Mesothelial cell of epicardium (in vitro differentiated cells): Measurements from ENCODE around the gene LMO4. TPM values are rescaled to one million over a fixed set of nuclear protein-coding genes. Genes with fewer than 3 reads are reported as not detected.

Source experiments
- DNase-seq, 2 experiments: peaks; one replicate each; pipeline ENCODE4 v3.0.0; 2021; ENCODE audit warnings: low spot score in 2 of 2; ENCODE audit not compliant: unreplicated experiment in 2 of 2
- H3K27ac Mint-ChIP-seq: 2 replicates; pipeline ENCODE4 v1.8.0; 2021; ENCODE audit warnings: mixed read lengths
- H3K27me3 Mint-ChIP-seq: 2 replicates; pipeline ENCODE4 v1.8.0; 2021; ENCODE audit warnings: low read depth, mixed read lengths
- H3K36me3 Mint-ChIP-seq: 2 replicates; pipeline ENCODE4 v1.8.0; 2021; ENCODE audit warnings: mixed read lengths
- H3K4me1 Mint-ChIP-seq: 2 replicates; pipeline ENCODE4 v1.8.0; 2021; ENCODE audit warnings: mixed read lengths
- H3K4me3 Mint-ChIP-seq: 2 replicates; pipeline ENCODE4 v1.8.0; 2021; ENCODE audit warnings: mild to moderate bottlenecking, moderate library complexity, mixed read lengths
- H3K9me3 Mint-ChIP-seq: 2 replicates; pipeline ENCODE4 v1.8.0; 2021; ENCODE audit warnings: mixed read lengths
- total RNA-seq: library from RNA; stranded (reverse); gene quantifications from 3 replicates; pipeline ENCODE4 v1.2.1, GENCODE V29; 2021
- TF ChIP-seq, protein P1 (sequence below): fragments of 200-600 bp; sonication (generic); IDR thresholded peaks from one replicate; pipeline ENCODE4 v1.5.0; 2021; ENCODE audit warnings: antibody characterized with exemption; ENCODE audit not compliant: unreplicated experiment

Gene LMO4
- total RNA-seq, 1 donor from 2014 or later, result 93.0 TPM

DNA sequence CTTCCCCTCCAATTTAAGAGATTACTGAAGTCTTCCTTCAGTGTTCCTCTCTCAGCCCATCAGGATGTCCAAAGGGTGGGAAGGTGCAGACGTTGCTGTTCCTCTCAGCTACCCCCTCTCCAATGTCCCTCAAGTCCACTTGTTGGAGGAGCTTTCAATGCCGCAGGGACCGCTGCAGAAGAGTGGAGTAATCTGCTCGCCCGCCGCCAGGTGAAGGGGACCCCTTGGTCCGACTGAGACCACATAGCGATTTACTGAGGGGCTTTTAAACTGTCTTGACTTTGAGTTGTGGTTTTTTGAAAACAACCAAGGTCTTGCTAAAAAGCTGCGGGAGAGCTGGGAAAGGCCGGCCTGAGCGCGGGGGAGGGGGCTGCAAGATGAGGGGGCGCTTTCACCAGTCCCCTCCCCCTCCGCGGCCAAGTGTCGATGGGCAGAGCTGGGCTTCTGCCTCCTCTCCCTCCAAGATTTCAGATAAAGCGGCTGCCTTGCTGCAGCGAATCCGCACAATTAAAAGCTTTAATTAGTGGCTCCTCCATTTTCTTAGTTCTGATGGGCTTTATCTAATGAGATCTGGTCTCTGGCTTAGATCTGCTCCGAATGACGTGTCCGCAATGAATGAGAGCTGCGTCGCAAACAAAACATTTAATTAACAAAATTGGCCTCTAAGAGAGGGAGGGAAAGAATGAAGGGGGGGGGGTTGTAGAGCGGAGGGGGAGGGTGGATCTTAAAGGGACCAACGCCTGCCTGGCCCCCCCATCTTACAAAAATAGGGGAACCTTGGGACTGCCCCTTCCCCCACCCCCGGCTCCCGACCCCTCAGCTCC lies 5.9 kb downstream of the LMO4 start:
- peaks cover 66% of the 10 kb centered on the region for H3K4me1 Mint-ChIP-seq
- H3K27ac Mint-ChIP-seq, result peak overlapping the region; percentile 77
- H3K36me3 Mint-ChIP-seq, result peaks cover 13% of the 10 kb centered on the region
- no peaks in the 10 kb centered on the region for H3K9me3 Mint-ChIP-seq
- peak in 1 of 2 experiments; percentile 42 for DNase-seq
- no peaks in the 10 kb centered on the region for H3K27me3 Mint-ChIP-seq
- TF ChIP-seq, protein P1, sequence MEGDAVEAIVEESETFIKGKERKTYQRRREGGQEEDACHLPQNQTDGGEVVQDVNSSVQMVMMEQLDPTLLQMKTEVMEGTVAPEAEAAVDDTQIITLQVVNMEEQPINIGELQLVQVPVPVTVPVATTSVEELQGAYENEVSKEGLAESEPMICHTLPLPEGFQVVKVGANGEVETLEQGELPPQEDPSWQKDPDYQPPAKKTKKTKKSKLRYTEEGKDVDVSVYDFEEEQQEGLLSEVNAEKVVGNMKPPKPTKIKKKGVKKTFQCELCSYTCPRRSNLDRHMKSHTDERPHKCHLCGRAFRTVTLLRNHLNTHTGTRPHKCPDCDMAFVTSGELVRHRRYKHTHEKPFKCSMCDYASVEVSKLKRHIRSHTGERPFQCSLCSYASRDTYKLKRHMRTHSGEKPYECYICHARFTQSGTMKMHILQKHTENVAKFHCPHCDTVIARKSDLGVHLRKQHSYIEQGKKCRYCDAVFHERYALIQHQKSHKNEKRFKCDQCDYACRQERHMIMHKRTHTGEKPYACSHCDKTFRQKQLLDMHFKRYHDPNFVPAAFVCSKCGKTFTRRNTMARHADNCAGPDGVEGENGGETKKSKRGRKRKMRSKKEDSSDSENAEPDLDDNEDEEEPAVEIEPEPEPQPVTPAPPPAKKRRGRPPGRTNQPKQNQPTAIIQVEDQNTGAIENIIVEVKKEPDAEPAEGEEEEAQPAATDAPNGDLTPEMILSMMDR, result peak; percentile 8
- peak overlapping the region; percentile 84 for H3K4me3 Mint-ChIP-seq

DNA sequence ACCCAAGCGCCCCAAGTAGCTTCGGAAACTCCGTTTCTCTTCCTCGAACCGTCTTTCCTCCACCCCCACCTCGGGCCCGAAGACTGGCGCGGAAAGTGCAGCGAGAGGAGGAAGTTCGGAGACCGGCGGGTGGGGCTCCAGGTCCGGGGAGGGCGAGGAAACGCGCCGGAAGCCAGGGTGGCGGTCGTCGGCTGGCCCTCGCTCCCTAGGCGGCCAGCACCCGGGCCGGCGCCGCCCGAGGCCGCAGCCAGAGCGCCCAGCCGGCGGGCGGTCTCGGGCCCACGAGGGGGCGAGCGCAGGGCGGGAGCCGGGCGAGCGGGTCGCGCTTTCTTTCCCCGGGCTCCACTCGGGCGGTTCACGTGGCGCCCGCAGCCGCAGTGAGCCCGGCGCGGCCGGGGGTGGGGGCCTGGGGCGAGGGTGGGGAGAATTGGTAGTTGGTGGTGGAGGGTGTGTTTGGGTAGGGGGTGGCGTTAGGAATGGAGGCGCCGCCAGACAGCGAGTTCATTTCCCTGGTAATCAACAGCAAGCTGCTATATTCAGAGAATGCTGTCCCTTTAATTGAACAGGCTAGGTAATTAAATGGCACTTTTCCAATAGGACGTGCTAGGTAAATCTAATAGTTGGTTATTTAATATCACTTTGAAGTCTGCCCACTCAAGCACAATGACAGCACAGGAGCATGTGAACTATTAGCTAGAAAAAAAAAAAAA lies 6.7 kb downstream of the LMO4 start:
- TF ChIP-seq, protein P1, result peak; percentile 26
- Mint-ChIP-seq H3K4me3 (peak overlapping the region; percentile 84), H3K36me3 (peaks cover 21% of the 10 kb centered on the region), H3K27me3 (no peaks in the 10 kb centered on the region), H3K27ac (no peak overlapping the region), H3K9me3 (no peaks in the 10 kb centered on the region), H3K4me1 (peaks cover 68% of the 10 kb centered on the region)
- peak in 1 of 2 experiments; percentile 66 for DNase-seq

DNA sequence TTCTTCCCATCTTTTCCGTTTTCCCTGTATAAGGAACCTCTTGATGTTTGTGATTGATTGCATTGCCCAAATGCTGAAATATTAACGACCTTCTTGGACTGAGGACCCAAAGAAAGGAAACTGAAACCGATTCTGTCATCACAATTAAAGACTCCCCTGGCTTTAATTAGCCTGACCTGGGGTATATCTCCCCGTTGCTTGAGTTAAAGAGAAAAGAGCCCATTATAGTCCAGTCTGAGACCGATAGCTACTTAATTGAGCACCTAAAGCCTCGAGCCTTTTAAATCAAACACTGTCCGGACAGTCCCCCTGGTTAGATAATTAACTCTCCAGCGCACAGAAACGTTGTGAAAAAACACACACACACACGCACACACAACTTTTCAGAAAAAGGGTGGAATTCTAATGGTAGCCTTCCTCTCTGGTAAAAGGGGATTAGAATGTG lies 8.0 kb downstream of the LMO4 start:
- Mint-ChIP-seq H3K36me3 (peaks cover 32% of the 10 kb centered on the region), H3K4me1 (peaks cover 71% of the 10 kb centered on the region), H3K27ac (no peak overlapping the region), H3K9me3 (no peaks in the 10 kb centered on the region), H3K4me3 (peak overlapping the region; percentile 69), H3K27me3 (no peaks in the 10 kb centered on the region)
- no peak for DNase-seq
- TF ChIP-seq, protein P1, result no peak

DNA sequence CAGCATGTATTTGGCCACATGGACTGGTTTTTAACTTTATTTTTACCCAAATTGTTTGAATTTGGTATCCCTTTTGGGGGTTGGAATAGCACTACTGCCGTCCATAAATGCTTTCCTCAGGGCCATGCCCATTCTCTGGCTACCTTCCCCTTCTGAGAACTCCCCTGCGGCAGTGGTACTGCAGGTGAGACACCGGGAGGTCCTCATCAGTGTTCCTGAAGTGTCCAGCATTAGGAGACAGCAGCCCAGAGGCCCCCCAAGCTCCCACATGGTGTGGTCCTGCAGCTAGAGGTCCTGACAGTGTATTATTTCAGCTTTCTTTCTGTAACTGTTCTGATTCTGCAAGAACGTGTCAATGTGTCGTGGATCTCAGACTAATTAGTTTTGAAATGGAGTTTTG lies 8.9 kb downstream of the LMO4 start:
- Mint-ChIP-seq H3K4me3 (no peak overlapping the region), H3K27ac (no peak overlapping the region), H3K27me3 (no peaks in the 10 kb centered on the region), H3K4me1 (peaks cover 64% of the 10 kb centered on the region), H3K9me3 (no peaks in the 10 kb centered on the region), H3K36me3 (peaks cover 34% of the 10 kb centered on the region)
- TF ChIP-seq, protein P1, result no peak
- no peak for DNase-seq

DNA sequence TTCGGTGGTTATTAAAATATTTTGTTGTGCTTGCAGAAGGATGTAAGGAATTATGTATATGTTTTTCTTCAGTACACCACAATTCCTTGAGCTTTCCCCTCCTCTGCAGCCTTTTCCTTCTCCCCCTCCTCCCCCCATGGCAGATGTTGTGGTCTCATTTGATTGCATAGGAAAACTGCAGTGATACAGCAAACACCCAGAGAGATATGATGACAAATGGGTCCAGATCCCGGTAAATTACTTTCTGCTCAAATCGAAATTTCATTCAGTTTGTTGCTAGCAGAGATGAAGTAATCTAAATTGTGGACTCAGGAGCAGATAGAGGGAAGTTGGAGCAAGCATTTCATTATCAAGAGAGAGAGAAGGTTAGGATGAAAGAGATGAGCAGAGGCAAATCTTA lies 9.9 kb downstream of the LMO4 start:
- H3K36me3 Mint-ChIP-seq, result peaks cover 35% of the 10 kb centered on the region
- peaks cover 55% of the 10 kb centered on the region for H3K4me1 Mint-ChIP-seq
- H3K27me3 Mint-ChIP-seq, result no peaks in the 10 kb centered on the region
- TF ChIP-seq, protein P1, result no peak
- H3K27ac Mint-ChIP-seq, result no peak overlapping the region
- no peak overlapping the region for H3K4me3 Mint-ChIP-seq
- no peaks in the 10 kb centered on the region for H3K9me3 Mint-ChIP-seq
- DNase-seq, result no peak
